H1 (cell line): ENCODE measurements around the gene UGT1A1.

Experiments used
- CBX8 ChIP-seq: fragments of 300-800, 300-1000 bp; sonication (generic); IDR thresholded peaks from 2 replicates; pipeline ENCODE4 v1.7.1; 2016; ENCODE audit warnings: low read depth, low read length, borderline replicate concordance
- CEBPB ChIP-seq: IDR thresholded peaks from 2 replicates; pipeline ENCODE4 v1.6.1; 2012; ENCODE audit warnings: low read depth, low read length
- CHD1 ChIP-seq: IDR thresholded peaks from 2 replicates; pipeline ENCODE4 v1.6.1; 2012; ENCODE audit warnings: low read depth, low read length, improper control_type of control experiment
- EZH2 ChIP-seq: fragments of 200-600 bp; sonication (generic); IDR thresholded peaks from 2 replicates; pipeline ENCODE4 v1.7.1; 2012; ENCODE audit warnings: low read depth, mild to moderate bottlenecking, moderate library complexity, low read length, inconsistent platforms; ENCODE audit not compliant: severe bottlenecking
- JUN ChIP-seq: IDR thresholded peaks from 2 replicates; pipeline ENCODE4 v1.6.1; 2011; ENCODE audit warnings: low read depth, mild to moderate bottlenecking, improper control_type of control experiment, low read length
- KDM1A ChIP-seq: fragments of 200-600, 300-600 bp; sonication (generic); IDR thresholded peaks from 2 replicates; pipeline ENCODE4 v1.7.1; 2016; ENCODE audit warnings: mild to moderate bottlenecking, low read length, borderline replicate concordance
- MAFK ChIP-seq: IDR thresholded peaks from 2 replicates; pipeline ENCODE4 v1.6.1; 2012; ENCODE audit warnings: low read depth, mild to moderate bottlenecking, improper control_type of control experiment, low read length
- POLR2A ChIP-seq, 2 experiments: IDR thresholded peaks; 1 replicate in 1 of 2; 2 replicates in 1 of 2; pipeline ENCODE4 v1.6.1; 2011; ENCODE audit warnings: low read depth in 2 of 2, low read length in 2 of 2, mild to moderate bottlenecking in 2 of 2; ENCODE audit errors: control extremely low read depth in 1 of 2
- POLR2AphosphoS5 ChIP-seq: IDR thresholded peaks from 2 replicates; pipeline ENCODE4 v1.6.1; 2011; ENCODE audit warnings: low read depth, low read length
- RFX5 ChIP-seq: IDR thresholded peaks from 2 replicates; pipeline ENCODE4 v1.6.1; 2011; ENCODE audit warnings: low read depth, low read length, improper control_type of control experiment, borderline replicate concordance
- SIX5 ChIP-seq: IDR thresholded peaks from 2 replicates; pipeline ENCODE4 v1.6.1; 2011; ENCODE audit warnings: mild to moderate bottlenecking, low read depth, low read length
- SP1 ChIP-seq: IDR thresholded peaks from 2 replicates; pipeline ENCODE4 v1.6.1; 2011; ENCODE audit warnings: low read depth, low read length
- TF ChIP-seq, protein P1 (sequence below): IDR thresholded peaks from 2 replicates; pipeline ENCODE4 v1.6.1; 2012; ENCODE audit warnings: inconsistent platforms
- TF ChIP-seq, protein P2 (sequence below), 3 experiments: IDR thresholded peaks; 1 replicate in 2 of 3; 2 replicates in 1 of 3; pipeline versions ENCODE4 v1.5.1 to v1.6.1; 2011; ENCODE audit warnings: low read length in 3 of 3, mild to moderate bottlenecking in 3 of 3, inconsistent platforms in 2 of 3, low read depth in 1 of 3, moderate library complexity in 1 of 3; ENCODE audit not compliant: insufficient read depth in 1 of 3; ENCODE audit errors: control extremely low read depth in 1 of 3

DNA sequence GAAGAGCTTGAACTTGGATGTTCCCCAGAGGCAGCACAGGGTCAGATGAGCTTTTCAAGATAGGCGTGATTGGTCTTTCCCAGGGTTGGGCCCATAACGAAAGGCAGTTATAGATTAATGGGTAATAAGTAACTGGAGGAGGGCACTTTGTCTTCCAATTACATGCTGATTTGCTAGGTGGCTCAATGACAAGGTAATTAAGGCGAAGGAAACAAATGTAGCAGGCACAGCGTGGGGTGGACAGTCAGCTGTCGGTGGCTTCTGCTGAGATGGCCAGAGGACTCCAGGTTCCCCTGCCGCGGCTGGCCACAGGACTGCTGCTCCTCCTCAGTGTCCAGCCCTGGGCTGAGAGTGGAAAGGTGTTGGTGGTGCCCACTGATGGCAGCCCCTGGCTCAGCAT is 41.5 kb upstream of the UGT1A1 start, which contains the start of gene UGT1A4:
- TF ChIP-seq, protein P1, sequence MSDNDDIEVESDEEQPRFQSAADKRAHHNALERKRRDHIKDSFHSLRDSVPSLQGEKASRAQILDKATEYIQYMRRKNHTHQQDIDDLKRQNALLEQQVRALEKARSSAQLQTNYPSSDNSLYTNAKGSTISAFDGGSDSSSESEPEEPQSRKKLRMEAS, result no peak
- TF ChIP-seq POLR2AphosphoS5 (no peak), POLR2A (IDR thresholded peaks at IDR 0.05; ENCODE audit: control extremely low read depth in 1 of 2, low read depth in 2 of 2, low read length in 2 of 2) (no peak), EZH2 (no peak), JUN (no peak), SIX5 (no peak), KDM1A (no peak), MAFK (no peak), CHD1 (no peak), CBX8 (no peak), SP1 (no peak), CEBPB (no peak), RFX5 (no peak)
- TF ChIP-seq, protein P2, sequence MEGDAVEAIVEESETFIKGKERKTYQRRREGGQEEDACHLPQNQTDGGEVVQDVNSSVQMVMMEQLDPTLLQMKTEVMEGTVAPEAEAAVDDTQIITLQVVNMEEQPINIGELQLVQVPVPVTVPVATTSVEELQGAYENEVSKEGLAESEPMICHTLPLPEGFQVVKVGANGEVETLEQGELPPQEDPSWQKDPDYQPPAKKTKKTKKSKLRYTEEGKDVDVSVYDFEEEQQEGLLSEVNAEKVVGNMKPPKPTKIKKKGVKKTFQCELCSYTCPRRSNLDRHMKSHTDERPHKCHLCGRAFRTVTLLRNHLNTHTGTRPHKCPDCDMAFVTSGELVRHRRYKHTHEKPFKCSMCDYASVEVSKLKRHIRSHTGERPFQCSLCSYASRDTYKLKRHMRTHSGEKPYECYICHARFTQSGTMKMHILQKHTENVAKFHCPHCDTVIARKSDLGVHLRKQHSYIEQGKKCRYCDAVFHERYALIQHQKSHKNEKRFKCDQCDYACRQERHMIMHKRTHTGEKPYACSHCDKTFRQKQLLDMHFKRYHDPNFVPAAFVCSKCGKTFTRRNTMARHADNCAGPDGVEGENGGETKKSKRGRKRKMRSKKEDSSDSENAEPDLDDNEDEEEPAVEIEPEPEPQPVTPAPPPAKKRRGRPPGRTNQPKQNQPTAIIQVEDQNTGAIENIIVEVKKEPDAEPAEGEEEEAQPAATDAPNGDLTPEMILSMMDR (IDR thresholded peaks at IDR 0.05; ENCODE audit: control extremely low read depth in 1 of 3, insufficient read depth in 1 of 3, low read depth in 1 of 3, low read length in 3 of 3), result no peak
